ENCODE data around the gene LIN54.

LIN54 gene

DNA sequence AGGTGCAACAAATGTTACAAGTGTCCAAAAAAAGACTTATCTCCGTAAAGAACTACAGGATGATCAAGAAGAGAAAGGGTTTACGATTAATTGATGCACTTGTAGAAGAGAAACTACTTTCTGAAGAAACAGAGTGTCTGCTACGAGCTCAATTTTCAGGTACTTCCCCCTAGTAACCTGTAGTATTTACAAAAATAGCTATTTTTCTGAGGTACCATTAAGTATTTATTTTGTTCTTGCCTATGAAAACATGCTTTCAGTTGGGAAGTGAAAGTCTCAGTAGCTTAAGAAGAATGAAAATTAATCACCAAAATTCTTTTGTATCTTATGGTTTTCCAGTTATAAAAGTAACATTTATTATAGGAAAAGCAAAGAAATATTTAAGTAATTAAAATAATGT is 104.2 kb downstream of the LIN54 start:
- H2AFZ ChIP-seq (ENCODE audit: low read depth, low read length) = no peak overlapping the region
- H3K9me3 ChIP-seq (ENCODE audit: low read length) = no peaks in the 10 kb centered on the region
- no peaks in the 10 kb centered on the region for H3K27me3 ChIP-seq (ENCODE audit: insufficient read depth, low read length)
- H3K4me3 ChIP-seq (ENCODE audit: low read length) = no peak overlapping the region
- no peaks in the 10 kb centered on the region for H3K4me1 ChIP-seq (ENCODE audit: insufficient read depth, low read length)
- H3K36me3 ChIP-seq (ENCODE audit: insufficient read depth, low read length) = peaks cover 40% of the 10 kb centered on the region

DNA sequence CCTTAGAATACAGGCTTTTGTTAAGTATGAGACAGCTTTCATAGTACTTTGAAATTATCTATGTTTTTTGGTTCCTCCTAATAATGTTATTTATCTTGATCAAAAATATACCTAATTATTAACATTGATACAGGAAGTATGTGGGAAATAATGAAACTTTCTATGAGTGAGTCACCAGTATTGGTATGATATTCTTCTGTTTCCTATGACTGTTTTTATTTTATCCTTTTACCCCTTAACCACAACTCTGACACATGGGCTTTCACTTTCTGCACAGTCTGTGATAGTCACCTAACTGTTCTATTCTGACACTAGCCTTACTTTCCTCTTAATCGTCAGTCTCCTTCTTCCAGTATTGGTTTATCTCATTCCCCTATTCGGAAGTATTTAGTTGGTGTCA is 105.4 kb downstream of the LIN54 start:
- Histone ChIP-seq H3K4me1 (ENCODE audit: insufficient read depth, low read length) (no peaks in the 10 kb centered on the region), H3K9me3 (ENCODE audit: low read length) (no peaks in the 10 kb centered on the region), H3K27me3 (ENCODE audit: insufficient read depth, low read length) (no peaks in the 10 kb centered on the region), H3K4me3 (ENCODE audit: low read length) (no peak overlapping the region), H2AFZ (ENCODE audit: low read depth, low read length) (no peak overlapping the region), H3K36me3 (ENCODE audit: insufficient read depth, low read length) (peaks cover 33% of the 10 kb centered on the region)

DNA sequence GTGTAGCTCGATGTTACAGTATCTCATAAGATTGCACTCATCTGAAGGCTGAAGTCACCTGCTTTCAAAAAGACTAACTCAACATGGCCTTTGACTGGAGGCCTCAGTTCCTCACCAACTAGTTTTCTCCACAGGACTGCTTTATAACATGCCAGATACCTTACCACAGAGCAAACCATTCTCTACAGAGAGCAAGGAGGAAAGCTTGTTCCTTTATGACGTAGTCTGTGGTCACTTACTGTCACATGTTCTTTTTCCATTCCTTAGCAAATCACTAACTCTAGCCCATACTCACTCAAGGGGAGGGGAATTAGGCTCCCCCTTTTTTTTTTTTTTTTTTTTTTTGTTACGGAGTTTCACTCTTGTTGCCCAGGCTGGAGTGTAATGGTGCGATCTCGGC is 106.9 kb downstream of the LIN54 start:
- H3K27me3 ChIP-seq (ENCODE audit: insufficient read depth, low read length) = no peaks in the 10 kb centered on the region
- no peaks in the 10 kb centered on the region for H3K9me3 ChIP-seq (ENCODE audit: low read length)
- H2AFZ ChIP-seq (ENCODE audit: low read depth, low read length) = no peak overlapping the region
- H3K4me1 ChIP-seq (ENCODE audit: insufficient read depth, low read length) = peaks cover 6% of the 10 kb centered on the region
- peaks cover 29% of the 10 kb centered on the region for H3K36me3 ChIP-seq (ENCODE audit: insufficient read depth, low read length)
- no peak overlapping the region for H3K4me3 ChIP-seq (ENCODE audit: low read length)

DNA sequence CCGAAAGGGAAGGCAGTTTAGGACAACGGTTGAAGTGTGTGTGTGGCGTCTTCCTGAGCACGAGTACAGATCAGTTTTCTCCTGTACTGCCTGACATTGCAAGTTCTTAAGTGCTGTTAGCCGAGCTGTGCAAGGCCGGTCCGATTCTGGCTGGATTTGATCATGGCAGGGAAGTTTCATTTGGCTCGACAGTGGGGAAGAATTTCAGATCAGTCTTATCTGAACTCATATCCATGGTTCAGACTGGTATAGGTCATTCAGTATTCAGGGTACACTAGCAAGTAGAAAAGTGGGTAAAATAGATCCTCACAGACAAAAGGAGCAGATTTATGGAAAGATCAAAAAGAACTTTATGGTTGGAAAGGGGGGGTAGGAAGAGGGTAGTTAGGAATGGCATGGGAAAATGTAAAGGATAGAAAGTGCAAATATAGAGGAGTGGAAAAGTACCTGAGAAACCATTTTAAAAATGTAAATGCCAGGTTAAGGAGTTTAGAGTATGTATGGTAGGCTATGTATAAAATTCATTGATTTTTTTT is 109.4 kb downstream of the LIN54 start:
- peak overlapping the region; percentile 78 for H2AFZ ChIP-seq (ENCODE audit: low read depth, low read length)
- H3K27me3 ChIP-seq (ENCODE audit: insufficient read depth, low read length) = no peaks in the 10 kb centered on the region
- peak overlapping the region; percentile 65 for H3K4me3 ChIP-seq (ENCODE audit: low read length)
- peaks cover 23% of the 10 kb centered on the region for H3K4me1 ChIP-seq (ENCODE audit: insufficient read depth, low read length)
- no peaks in the 10 kb centered on the region for H3K9me3 ChIP-seq (ENCODE audit: low read length)
- H3K36me3 ChIP-seq (ENCODE audit: insufficient read depth, low read length) = peaks cover 22% of the 10 kb centered on the region

DNA sequence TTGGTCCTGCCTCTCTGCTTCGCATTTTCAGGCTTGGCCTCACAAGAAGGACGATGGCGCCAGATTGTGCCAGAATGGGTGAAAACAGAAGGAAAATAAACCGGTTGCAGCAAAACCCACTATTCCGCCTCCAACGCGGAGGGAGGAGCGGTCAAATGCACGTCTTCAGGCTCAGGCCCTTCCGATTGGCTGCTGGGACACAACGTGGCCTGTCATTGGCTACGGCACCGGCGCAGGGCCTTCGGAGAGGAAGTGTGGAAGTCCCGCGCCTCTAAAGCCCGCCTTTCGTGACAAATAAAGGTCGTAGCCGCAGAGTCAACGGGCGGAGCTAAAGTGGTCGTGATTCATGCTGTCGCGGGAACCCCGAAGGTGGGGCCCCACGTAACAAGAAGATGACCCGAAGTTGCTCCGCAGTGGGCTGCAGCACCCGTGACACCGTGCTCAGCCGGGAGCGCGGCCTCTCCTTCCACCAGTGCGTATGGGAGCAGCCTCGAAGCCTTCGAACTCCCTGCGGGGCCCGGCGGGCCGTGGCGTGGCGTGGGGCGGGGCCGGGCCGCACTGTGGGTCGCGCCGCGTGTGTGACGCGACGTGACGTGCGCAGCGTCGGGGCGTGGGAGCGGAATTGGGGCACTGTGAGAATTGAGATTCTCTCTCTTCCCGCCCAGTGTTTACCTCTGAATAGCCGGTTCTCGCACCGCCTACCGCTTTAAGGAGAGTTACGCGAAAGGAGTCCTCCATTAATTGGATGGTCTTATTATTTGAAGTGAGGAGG is 110.0 kb downstream of the LIN54 start, which contains the start of gene THAP9:
Gene THAP9 (plus strand): TSS at position 325 of the 772 bp plus-strand sequence. CDS start 68 bp downstream, at position 393.
- Histone ChIP-seq H3K4me1 (ENCODE audit: insufficient read depth, low read length) (peaks cover 23% of the 10 kb centered on the region), H3K36me3 (ENCODE audit: insufficient read depth, low read length) (peaks cover 23% of the 10 kb centered on the region), H3K27me3 (ENCODE audit: insufficient read depth, low read length) (no peaks in the 10 kb centered on the region), H3K4me3 (ENCODE audit: low read length) (peak within 1 kb of the TSS; percentile 65), H2AFZ (ENCODE audit: low read depth, low read length) (peak within 1 kb of the TSS; percentile 78), H3K9me3 (ENCODE audit: low read length) (no peaks in the 10 kb centered on the region)

DNA sequence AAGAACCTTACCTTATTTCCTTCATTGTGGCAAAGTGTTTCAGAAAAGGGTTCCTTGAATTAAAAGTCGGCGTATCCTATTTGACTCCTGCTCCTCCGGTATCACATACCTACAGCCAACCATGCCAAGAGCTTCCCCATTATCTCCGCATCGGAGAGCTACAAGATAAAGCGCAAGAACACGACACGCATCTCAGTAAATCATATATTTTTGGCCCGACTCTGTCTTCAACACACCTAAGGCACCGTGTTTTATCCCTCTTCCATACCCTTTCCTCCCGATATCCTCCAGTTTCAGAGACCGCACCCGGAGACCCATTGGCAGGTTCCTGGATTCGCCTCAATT is 110.6 kb downstream of the LIN54 start:
- Histone ChIP-seq H3K27me3 (ENCODE audit: insufficient read depth, low read length) (no peaks in the 10 kb centered on the region), H3K36me3 (ENCODE audit: insufficient read depth, low read length) (peaks cover 25% of the 10 kb centered on the region), H3K9me3 (ENCODE audit: low read length) (no peaks in the 10 kb centered on the region), H3K4me3 (ENCODE audit: low read length) (peak overlapping the region; percentile 65), H2AFZ (ENCODE audit: low read depth, low read length) (peak overlapping the region; percentile 75), H3K4me1 (ENCODE audit: insufficient read depth, low read length) (peaks cover 23% of the 10 kb centered on the region)

DNA sequence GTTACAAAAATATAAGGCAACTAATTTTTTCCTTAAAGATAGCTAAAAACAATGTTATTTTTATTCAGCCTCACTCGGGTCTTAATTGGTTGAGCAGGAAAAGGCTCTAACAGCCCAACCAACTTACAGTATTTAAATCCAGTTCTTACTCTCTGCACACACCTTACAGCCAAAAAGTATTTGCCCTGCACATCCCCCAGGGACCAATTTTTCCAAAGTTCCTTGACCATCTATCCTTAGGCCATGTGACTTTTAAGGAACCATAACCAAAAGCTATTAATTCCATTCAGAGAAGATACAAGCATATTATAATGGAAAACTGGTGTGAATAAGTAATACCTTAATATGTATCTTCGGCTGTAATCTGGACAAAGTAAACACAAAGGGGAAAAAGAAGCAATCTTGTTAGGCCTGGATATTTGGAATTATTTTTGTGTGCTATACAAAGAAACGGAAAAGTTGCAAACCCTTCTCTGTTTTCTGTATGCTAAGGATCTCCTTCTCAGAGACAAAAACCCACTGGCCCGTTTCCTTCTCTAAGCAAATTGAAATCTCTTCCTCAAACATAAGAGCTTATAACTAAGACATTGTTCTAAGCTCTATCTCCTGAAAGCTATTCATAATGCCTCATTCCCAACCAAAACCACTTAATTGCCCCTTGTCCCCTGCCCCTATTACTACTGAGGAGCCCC is 111.1 kb downstream of the LIN54 start:
- peak overlapping the region; percentile 75 for H2AFZ ChIP-seq (ENCODE audit: low read depth, low read length)
- peak overlapping the region; percentile 65 for H3K4me3 ChIP-seq (ENCODE audit: low read length)
- no peaks in the 10 kb centered on the region for H3K27me3 ChIP-seq (ENCODE audit: insufficient read depth, low read length)
- H3K9me3 ChIP-seq (ENCODE audit: low read length) = no peaks in the 10 kb centered on the region
- H3K36me3 ChIP-seq (ENCODE audit: insufficient read depth, low read length) = peaks cover 31% of the 10 kb centered on the region
- peaks cover 23% of the 10 kb centered on the region for H3K4me1 ChIP-seq (ENCODE audit: insufficient read depth, low read length)

DNA sequence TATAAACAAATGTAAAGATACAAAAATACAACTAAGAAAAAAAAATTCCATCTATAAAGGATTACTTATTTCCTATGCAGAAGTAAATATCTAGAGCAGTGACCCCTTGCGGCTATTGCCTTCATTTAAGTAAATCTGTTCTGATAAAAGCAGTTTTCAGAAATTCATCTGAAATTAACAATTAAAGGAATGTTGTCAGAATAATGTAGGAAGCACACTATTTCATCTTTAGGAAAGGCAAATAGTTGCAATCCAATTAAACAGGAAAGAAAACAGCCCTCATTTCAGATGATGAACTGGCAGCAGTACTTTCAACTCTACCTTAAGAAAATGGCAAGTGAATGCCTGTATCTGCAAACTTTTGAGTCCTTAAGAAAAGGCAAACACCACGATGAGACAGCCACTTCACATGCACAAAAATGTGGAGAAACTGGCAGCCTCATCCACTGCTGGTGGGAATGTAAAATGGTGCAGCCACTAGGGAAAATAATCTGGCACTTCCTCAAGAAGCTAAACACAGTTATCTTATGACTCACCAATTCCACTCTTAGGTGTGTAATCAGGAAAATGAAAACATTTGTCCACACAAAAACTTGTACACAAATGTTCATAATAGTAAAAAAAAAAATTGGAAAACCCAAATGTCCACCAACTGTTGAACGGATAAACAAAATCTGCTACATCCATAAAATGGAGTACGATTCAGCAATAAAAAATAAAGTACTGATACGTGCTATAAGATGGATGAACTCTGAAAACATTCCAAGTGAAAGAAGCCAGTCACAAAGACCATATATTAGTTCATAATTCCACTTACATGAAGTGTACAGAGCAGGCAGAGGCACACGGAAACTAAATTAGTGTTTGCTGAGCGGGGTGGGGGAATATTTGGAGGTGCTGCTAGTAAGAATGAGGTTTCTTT is 112.0 kb downstream of the LIN54 start:
- peaks cover 40% of the 10 kb centered on the region for H3K36me3 ChIP-seq (ENCODE audit: insufficient read depth, low read length)
- peaks cover 25% of the 10 kb centered on the region for H3K4me1 ChIP-seq (ENCODE audit: insufficient read depth, low read length)
- H3K4me3 ChIP-seq (ENCODE audit: low read length) = peak overlapping the region; percentile 65
- H3K27me3 ChIP-seq (ENCODE audit: insufficient read depth, low read length) = no peaks in the 10 kb centered on the region
- H2AFZ ChIP-seq (ENCODE audit: low read depth, low read length) = no peak overlapping the region
- no peaks in the 10 kb centered on the region for H3K9me3 ChIP-seq (ENCODE audit: low read length)

DNA sequence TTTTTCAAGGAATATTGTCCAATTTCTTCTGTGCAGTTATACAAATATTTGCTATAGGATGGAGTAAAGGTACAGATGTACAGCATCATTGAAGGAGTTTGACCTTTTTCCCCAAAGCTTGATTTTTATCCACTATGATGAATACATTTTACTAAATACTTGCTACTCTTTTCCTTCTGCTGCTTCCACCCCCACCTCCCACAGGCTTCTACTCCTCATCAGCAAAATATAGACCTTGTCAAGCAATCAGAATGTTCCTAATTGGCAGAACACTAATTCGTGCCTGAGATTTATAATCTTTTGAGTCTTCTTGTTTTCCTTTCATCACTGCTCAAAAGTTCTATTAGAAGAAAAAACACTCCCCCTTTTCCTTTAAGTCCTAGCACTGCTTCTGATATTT is 113.9 kb downstream of the LIN54 start:
- peaks cover 39% of the 10 kb centered on the region for H3K4me1 ChIP-seq (ENCODE audit: insufficient read depth, low read length)
- H2AFZ ChIP-seq (ENCODE audit: low read depth, low read length) = no peak overlapping the region
- H3K4me3 ChIP-seq (ENCODE audit: low read length) = no peak overlapping the region
- H3K27me3 ChIP-seq (ENCODE audit: insufficient read depth, low read length) = no peaks in the 10 kb centered on the region
- no peaks in the 10 kb centered on the region for H3K9me3 ChIP-seq (ENCODE audit: low read length)
- peaks cover 47% of the 10 kb centered on the region for H3K36me3 ChIP-seq (ENCODE audit: insufficient read depth, low read length)

DNA sequence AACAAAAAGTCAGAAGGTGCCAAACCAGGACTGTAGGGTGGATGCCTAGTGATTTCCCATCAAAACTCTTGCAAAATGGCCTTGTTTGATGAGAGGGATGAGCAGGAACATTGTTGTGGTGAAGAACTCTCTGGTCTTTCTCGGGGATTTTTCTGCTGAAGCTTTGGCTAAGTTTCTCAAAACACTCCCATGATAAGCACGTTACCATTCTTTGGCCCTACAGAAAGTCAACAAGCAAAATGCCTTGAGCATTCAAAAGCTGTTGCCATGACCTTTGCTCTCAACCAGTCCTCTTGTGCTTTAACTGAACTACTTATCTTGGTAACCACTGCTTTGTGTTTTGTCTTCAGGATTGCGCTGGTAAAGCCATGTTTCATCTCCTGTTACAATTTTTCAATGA is 116.7 kb downstream of the LIN54 start:
- Histone ChIP-seq H3K27me3 (ENCODE audit: insufficient read depth, low read length) (no peaks in the 10 kb centered on the region), H2AFZ (ENCODE audit: low read depth, low read length) (no peak overlapping the region), H3K36me3 (ENCODE audit: insufficient read depth, low read length) (peaks cover 47% of the 10 kb centered on the region), H3K4me1 (ENCODE audit: insufficient read depth, low read length) (peaks cover 43% of the 10 kb centered on the region), H3K4me3 (ENCODE audit: low read length) (no peak overlapping the region), H3K9me3 (ENCODE audit: low read length) (no peaks in the 10 kb centered on the region)

DNA sequence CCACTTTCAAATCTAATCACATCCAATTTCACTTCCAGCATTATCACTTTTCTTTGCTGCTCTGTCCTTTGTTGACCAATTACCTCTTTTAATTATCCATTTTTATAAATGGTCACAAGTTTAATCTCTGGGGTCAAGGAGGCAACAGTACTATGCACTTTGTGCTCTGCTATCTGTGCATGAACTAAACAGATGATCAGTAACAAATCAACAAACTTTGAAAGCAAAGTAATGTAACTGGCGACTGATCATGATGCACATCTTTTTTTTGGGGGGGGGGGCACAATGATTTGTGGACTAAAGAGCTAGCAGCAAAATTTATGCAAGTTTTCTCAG is 118.2 kb downstream of the LIN54 start:
- Histone ChIP-seq H3K36me3 (ENCODE audit: insufficient read depth, low read length) (peaks cover 44% of the 10 kb centered on the region), H3K4me1 (ENCODE audit: insufficient read depth, low read length) (peaks cover 30% of the 10 kb centered on the region), H3K4me3 (ENCODE audit: low read length) (peak overlapping the region; percentile 64)

DNA sequence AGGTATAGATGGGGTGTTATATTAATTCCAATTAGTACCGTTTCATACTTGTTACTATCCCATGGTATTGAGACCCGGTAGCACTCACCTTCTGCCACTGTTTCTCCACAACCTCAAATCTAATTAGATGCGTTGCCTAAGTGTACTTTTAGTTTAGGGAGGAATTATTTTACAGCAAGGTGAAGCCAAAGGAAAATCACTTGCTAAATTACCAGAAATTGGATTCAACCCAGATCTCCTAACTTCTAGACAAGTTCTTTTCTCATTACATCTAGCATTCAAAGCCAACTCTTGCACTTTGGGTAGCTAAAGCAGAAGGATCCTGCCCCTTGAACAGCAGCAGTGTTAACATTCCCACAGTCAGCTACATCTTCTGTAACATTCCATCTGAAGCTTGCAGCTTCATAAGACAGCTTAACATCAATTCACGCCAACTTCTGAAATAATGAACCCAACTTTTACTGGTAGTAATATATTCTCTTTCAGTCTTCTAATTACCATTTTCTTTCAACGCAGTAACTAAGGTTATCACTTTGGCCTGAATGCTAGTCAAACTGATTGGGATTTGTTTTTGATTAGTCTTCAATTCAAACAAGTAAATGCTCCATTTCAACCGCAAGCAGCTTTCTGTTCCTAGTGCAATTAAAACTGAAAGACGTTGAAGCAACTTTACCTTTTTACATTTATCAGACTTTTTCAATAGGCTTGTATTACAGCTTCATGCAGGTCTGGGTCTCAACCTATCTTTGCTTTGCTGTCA is 118.7 kb downstream of the LIN54 start:
- Histone ChIP-seq H3K4me1 (ENCODE audit: insufficient read depth, low read length) (peaks cover 25% of the 10 kb centered on the region), H3K36me3 (ENCODE audit: insufficient read depth, low read length) (peaks cover 39% of the 10 kb centered on the region), H3K27me3 (ENCODE audit: insufficient read depth, low read length) (no peaks in the 10 kb centered on the region), H3K4me3 (ENCODE audit: low read length) (peak overlapping the region; percentile 64), H2AFZ (ENCODE audit: low read depth, low read length) (peak overlapping the region; percentile 59), H3K9me3 (ENCODE audit: low read length) (no peaks in the 10 kb centered on the region)

More for the DNA sequence above, 118.2 kb downstream of the LIN54 start:
- Histone ChIP-seq H2AFZ (ENCODE audit: low read depth, low read length) (no peak overlapping the region), H3K9me3 (ENCODE audit: low read length) (no peaks in the 10 kb centered on the region), H3K27me3 (ENCODE audit: insufficient read depth, low read length) (no peaks in the 10 kb centered on the region)

Measured in neuron (in vitro differentiated cells).